DND-41 (cell line): ENCODE data around the gene SH2D7.

Source experiments
- EZH2 ChIP-seq: IDR thresholded peaks from 3 replicates; pipeline ENCODE4 v1.6.1; 2012; ENCODE audit warnings: borderline replicate concordance, low read depth, mild to moderate bottlenecking, moderate library complexity, low read length, inconsistent platforms; ENCODE audit not compliant: severe bottlenecking
- TF ChIP-seq, protein P1 (sequence below): IDR thresholded peaks from 2 replicates; pipeline ENCODE4 v1.5.1; 2012; ENCODE audit warnings: borderline replicate concordance, low read length, moderate library complexity, mild to moderate bottlenecking; ENCODE audit not compliant: poor library complexity, severe bottlenecking; ENCODE audit errors: extremely low read depth

DNA sequence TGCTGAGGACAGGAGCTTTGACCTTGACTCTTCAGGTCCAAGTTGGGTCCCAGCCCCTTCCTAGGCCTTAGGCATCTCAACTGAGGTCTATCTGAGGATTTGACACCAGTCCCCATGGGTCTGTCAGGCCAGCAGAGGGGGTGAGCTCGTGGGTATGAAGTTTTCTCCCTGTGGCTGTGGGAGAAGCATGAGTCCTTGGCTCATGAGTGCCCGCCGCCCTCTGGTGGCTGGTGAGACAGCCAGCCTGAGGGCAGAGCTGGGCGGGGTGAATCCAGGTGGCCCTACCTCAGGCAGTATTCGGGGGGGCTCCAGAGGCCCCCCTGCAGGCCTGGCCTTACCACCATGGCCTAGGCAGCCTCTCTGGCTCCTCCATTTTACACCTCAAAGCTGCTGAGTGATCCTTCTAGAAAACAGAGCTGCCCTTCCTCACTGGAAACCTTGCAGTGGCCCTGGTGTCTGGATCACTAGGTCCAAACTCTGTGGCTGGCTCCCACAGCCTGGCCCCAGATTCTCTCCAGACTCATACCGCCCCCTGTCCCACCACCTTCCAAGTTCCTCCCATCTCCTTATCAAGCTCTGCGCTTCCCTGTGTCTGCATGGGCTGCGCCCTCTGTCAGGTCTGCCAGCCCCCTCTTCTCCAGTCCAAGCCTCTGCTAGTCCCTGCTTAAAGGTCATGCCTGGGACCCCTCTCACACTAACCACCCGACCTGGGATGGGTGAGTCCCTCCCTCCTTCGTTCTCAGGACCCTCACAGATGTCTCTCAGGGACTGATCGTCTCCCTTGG, 16.1 kb downstream of the SH2D7 start:
- TF ChIP-seq, protein P1, sequence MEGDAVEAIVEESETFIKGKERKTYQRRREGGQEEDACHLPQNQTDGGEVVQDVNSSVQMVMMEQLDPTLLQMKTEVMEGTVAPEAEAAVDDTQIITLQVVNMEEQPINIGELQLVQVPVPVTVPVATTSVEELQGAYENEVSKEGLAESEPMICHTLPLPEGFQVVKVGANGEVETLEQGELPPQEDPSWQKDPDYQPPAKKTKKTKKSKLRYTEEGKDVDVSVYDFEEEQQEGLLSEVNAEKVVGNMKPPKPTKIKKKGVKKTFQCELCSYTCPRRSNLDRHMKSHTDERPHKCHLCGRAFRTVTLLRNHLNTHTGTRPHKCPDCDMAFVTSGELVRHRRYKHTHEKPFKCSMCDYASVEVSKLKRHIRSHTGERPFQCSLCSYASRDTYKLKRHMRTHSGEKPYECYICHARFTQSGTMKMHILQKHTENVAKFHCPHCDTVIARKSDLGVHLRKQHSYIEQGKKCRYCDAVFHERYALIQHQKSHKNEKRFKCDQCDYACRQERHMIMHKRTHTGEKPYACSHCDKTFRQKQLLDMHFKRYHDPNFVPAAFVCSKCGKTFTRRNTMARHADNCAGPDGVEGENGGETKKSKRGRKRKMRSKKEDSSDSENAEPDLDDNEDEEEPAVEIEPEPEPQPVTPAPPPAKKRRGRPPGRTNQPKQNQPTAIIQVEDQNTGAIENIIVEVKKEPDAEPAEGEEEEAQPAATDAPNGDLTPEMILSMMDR = peak; percentile 94
- no peak for TF ChIP-seq EZH2
